OCI-LY3 (cell line): ENCODE measurements around the gene CCSER1.

Experiments
- H2AFZ ChIP-seq: fragments of 200-600, 300-600 bp; shearing (Covaris generic); 2 replicates; pipeline ENCODE4 v1.6.0; 2014; ENCODE audit warnings: antibody characterized with exemption, low read depth, low read length
- H3K27ac ChIP-seq: fragments of 200-600, 300-600 bp; sonication (generic); 2 replicates; pipeline ENCODE4 v1.5.1; 2014; ENCODE audit warnings: mild to moderate bottlenecking, low read length, moderate library complexity, mixed read lengths
- H3K27me3 ChIP-seq: fragments of 200-600, 300-600 bp; sonication (generic); 2 replicates; pipeline ENCODE4 v1.6.1; 2014; ENCODE audit warnings: low read depth, low read length, mixed read lengths
- H3K36me3 ChIP-seq: fragments of 200-600, 300-600 bp; sonication (generic); replicated peaks from 2 replicates; pipeline ENCODE3; 2014; ENCODE audit warnings: low read depth, low read length, mixed read lengths
- H3K4me1 ChIP-seq: fragments of 300-600, 200-600 bp; sonication (generic); 2 replicates; pipeline ENCODE4 v1.6.1; 2014; ENCODE audit warnings: low read length, mixed read lengths
- H3K4me2 ChIP-seq: fragments of 200-600, 300-600 bp; sonication (generic); 2 replicates; pipeline ENCODE4 v1.6.1; 2014; ENCODE audit warnings: low read length, mixed read lengths
- H3K4me3 ChIP-seq: fragments of 300-600, 200-600 bp; sonication (generic); 2 replicates; pipeline ENCODE4 v1.5.1; 2014; ENCODE audit warnings: antibody characterized with exemption, mild to moderate bottlenecking, low read length, moderate library complexity
- H3K79me2 ChIP-seq: fragments of 300-600, 200-600 bp; shearing (Covaris generic); 2 replicates; pipeline ENCODE4 v1.6.1; 2014; ENCODE audit warnings: mild to moderate bottlenecking, low read length, mixed read lengths
- H3K9ac ChIP-seq: fragments of 300-600, 200-600 bp; shearing (Covaris generic); 2 replicates; pipeline ENCODE4 v1.6.0; 2014; ENCODE audit warnings: mild to moderate bottlenecking, low read length, moderate library complexity
- H3K9me3 ChIP-seq: fragments of 200-600, 300-600 bp; shearing (Covaris generic); 2 replicates; pipeline ENCODE4 v1.6.1; 2014; ENCODE audit warnings: low read length, mixed read lengths; ENCODE audit not compliant: insufficient read depth
- H4K20me1 ChIP-seq: fragments of 200-600, 300-600 bp; sonication (generic); 2 replicates; pipeline ENCODE4 v1.6.1; 2016; ENCODE audit warnings: low read length, mixed read lengths; ENCODE audit not compliant: insufficient read depth
- EZH2phosphoT487 ChIP-seq: fragments of 200-600 bp; shearing (Covaris generic); IDR thresholded peaks from 2 replicates; pipeline ENCODE4 v1.6.1; 2018; ENCODE audit warnings: antibody characterized with exemption, mixed run types, low read depth
- TF ChIP-seq, protein P1 (sequence below): fragments of 200-600, 300-600 bp; sonication (generic); IDR thresholded peaks from 2 replicates; pipeline ENCODE4 v1.5.1; 2014; ENCODE audit warnings: antibody characterized with exemption, low read length, low read depth

CCSER1 gene

DNA sequence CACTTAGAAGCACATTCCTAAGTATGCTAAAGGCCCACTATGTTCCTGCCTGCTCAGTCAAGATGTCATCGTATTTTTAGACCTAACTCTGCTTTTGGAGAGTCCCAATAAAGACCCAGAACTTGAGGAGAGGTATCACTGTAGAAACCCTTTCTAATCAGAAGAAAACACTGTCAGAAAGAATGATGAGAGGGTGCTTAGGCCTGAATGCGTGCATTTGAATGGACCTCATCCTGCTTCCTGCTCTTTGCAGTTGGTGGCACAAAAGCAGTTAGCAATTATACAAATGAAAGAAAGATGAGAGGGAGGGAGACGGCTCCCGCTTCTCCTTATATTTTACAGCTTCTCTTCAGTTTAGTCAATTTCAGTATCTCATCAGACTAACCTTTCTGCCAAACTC lies 987.2 kb downstream of the CCSER1 start:
- Histone ChIP-seq H3K9me3 (no peaks in the 10 kb centered on the region), H3K4me3 (no peak overlapping the region), H4K20me1 (no peaks in the 10 kb centered on the region), H3K4me2 (peak overlapping the region; percentile 22), H2AFZ (peak overlapping the region; percentile 63), H3K9ac (no peak overlapping the region), H3K4me1 (peaks cover 19% of the 10 kb centered on the region), H3K27ac (no peak overlapping the region), H3K79me2 (no peaks in the 10 kb centered on the region), H3K27me3 (no peaks in the 10 kb centered on the region), H3K36me3 (no peaks in the 10 kb centered on the region)
- no peak for TF ChIP-seq EZH2phosphoT487
- TF ChIP-seq, protein P1, sequence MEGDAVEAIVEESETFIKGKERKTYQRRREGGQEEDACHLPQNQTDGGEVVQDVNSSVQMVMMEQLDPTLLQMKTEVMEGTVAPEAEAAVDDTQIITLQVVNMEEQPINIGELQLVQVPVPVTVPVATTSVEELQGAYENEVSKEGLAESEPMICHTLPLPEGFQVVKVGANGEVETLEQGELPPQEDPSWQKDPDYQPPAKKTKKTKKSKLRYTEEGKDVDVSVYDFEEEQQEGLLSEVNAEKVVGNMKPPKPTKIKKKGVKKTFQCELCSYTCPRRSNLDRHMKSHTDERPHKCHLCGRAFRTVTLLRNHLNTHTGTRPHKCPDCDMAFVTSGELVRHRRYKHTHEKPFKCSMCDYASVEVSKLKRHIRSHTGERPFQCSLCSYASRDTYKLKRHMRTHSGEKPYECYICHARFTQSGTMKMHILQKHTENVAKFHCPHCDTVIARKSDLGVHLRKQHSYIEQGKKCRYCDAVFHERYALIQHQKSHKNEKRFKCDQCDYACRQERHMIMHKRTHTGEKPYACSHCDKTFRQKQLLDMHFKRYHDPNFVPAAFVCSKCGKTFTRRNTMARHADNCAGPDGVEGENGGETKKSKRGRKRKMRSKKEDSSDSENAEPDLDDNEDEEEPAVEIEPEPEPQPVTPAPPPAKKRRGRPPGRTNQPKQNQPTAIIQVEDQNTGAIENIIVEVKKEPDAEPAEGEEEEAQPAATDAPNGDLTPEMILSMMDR, result no peak

DNA sequence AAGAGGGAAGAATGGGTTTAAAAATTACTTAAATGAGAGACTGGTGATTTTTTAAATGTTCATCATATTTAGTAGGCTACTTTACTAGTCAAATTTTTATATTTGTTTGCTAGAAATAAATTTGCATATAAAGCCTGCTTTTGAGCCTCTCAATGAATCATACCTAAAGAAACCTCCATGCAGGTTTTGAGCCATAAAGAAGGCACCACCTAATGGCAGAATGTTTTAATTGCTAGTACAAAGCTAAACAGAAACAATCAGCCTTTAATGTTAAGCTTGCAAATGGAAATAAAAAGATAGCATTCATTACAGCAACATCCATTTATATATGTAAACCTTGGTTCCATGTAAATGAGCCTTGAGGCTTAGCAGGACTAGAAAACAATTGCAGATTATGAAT lies 989.7 kb downstream of the CCSER1 start:
- Histone ChIP-seq H3K27ac (no peak overlapping the region), H3K4me2 (no peak overlapping the region), H3K9me3 (no peaks in the 10 kb centered on the region), H3K36me3 (no peaks in the 10 kb centered on the region), H3K27me3 (no peaks in the 10 kb centered on the region), H3K9ac (no peak overlapping the region), H3K4me3 (no peak overlapping the region), H3K79me2 (no peaks in the 10 kb centered on the region), H3K4me1 (peaks cover 19% of the 10 kb centered on the region), H4K20me1 (no peaks in the 10 kb centered on the region), H2AFZ (no peak overlapping the region)
- TF ChIP-seq, protein P1, result peak; percentile 50
- no peak for TF ChIP-seq EZH2phosphoT487

DNA sequence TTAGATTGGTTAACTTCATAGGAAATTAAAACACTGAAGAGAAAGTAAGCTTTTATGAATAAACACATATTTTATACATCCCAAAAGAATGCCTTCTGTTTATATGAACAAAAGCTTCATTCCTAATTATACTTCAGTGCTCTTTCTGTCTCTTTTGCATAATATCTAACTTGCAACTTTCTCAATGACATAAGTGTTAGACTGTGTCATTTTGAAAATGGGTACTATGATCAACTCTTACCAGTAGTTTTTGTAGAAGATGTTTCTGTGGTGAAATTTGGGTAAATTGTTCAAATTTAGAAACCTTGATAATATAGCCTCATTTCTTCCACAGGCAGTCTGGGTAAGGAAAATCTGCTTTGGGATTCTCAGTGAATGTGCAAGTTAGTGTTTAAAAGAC lies 991.4 kb downstream of the CCSER1 start:
- H3K4me3 ChIP-seq, result peak overlapping the region; percentile 9; the same call in 1 of the 2 replicates
- H3K9ac ChIP-seq, result no peak overlapping the region; the same call in 1 of the 2 replicates
- H4K20me1 ChIP-seq, result no peaks in the 10 kb centered on the region
- peak overlapping the region; percentile 38 for H3K27ac ChIP-seq
- H3K79me2 ChIP-seq, result no peaks in the 10 kb centered on the region
- no peaks in the 10 kb centered on the region for H3K36me3 ChIP-seq
- peaks cover 19% of the 10 kb centered on the region for H3K4me1 ChIP-seq
- H2AFZ ChIP-seq, result 0 out of 2 replicates have a peak overlapping the region, but pooled peaks have one; percentile 3
- peak overlapping the region; percentile 48 for H3K4me2 ChIP-seq
- no peaks in the 10 kb centered on the region for H3K9me3 ChIP-seq
- no peaks in the 10 kb centered on the region for H3K27me3 ChIP-seq
- TF ChIP-seq, protein P1, result no peak
- TF ChIP-seq EZH2phosphoT487, result no peak

DNA sequence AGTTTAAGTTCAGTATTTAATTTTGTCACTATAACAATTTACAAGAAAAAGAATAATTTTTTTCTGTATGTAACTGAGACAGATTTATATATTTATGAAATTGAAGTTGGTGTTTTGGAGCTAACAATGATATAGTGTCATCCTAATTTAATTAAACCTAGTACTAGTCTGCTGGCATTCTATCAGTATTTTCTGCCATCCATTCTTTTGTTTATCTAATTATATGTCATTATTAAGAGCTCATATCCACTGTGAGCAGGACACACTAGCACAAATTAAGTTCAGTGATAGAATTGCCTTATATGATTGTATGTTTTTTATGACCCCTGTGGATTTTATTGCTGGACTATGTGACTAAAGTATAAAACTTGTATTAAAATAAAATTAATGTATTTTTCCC lies 996.5 kb downstream of the CCSER1 start:
- H3K79me2 ChIP-seq, result no peaks in the 10 kb centered on the region
- no peak overlapping the region for H3K4me3 ChIP-seq
- peaks cover 4% of the 10 kb centered on the region for H3K4me1 ChIP-seq
- no peaks in the 10 kb centered on the region for H3K9me3 ChIP-seq
- no peak for TF ChIP-seq EZH2phosphoT487
- TF ChIP-seq, protein P1, result no peak
- H4K20me1 ChIP-seq, result no peaks in the 10 kb centered on the region
- H3K27ac ChIP-seq, result no peak overlapping the region
- H3K4me2 ChIP-seq, result no peak overlapping the region
- H3K9ac ChIP-seq, result no peak overlapping the region
- no peak overlapping the region for H2AFZ ChIP-seq
- no peaks in the 10 kb centered on the region for H3K27me3 ChIP-seq
- H3K36me3 ChIP-seq, result no peaks in the 10 kb centered on the region
